Activated CD8-positive, alpha-beta memory T cell treated with anti-CD3 and anti-CD28 coated beads, Interleukin-2, amount 50 U/mL, for 48 hours (primary cell): ENCODE measurements around the gene ZNF71.
A peak's percentile ranks its signal among the peaks of the same experiment; 100 is the strongest.

Experiments
- DNase-seq: peaks from one replicate; pipeline ENCODE4 v3.0.0-alpha.2; 2020

Gene ZNF71

DNA sequence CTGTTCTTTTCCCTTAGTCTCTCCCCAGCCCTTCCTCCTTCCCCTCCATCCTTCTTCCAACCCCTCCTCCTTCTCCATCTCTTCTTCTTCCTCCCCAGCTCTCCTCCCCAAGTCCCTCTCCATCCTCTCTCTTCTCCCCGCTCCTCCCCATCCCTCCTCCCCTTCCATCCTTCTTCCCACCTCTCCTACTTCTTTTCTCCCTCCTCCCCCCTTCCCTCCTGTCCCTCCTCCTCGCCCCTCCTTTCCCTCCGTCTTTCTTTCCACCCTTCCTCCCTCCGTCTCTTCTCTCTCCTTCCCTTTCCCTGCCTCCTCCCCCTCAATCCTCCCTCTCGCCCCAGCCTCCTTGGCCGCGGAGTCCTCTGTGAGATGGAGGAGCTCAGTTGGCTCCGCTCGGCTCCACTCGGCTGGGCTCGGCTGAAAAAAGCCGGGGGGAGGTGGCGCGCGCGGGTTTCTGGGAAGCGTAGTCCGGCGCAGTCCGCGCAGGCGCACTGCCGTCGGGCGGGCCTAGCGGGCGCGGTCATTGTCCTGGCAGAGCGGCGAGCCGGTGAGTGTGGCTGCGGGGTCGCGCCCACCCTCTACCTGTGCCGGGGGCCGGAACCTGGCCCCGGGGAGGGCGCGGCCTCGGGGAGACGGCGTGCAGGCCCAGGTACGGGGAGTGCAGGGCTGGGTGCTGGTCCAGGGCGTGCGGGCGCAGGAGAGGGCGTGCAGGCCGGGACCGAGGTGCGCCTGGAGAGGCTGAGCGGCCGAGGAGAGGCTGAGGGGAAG lies at the start of gene ZNF71:
ZNF71 (plus strand) TSS at position 520 of the 765 bp plus-strand sequence. CDS start 6,257 bp downstream, outside the sequence.
- peak; percentile 94 for DNase-seq

DNA sequence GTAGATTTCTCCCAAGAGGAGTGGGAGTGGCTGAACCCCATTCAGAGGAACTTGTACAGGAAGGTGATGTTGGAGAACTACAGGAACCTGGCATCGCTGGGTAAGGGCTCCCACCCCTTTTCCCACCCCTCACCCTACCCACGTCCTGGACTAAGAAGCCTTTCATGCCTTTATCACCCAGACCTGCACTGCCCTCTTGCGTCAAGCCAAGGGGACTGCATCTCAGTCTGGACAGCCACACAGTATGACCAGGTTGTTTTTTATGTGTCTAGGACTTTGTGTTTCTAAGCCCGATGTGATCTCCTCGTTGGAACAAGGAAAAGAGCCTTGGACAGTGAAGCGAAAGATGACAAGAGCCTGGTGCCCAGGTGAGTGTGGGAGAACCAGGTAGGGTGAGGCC lies 47.6 kb upstream of the ZNF71 start:
- DNase-seq = no peak

DNA sequence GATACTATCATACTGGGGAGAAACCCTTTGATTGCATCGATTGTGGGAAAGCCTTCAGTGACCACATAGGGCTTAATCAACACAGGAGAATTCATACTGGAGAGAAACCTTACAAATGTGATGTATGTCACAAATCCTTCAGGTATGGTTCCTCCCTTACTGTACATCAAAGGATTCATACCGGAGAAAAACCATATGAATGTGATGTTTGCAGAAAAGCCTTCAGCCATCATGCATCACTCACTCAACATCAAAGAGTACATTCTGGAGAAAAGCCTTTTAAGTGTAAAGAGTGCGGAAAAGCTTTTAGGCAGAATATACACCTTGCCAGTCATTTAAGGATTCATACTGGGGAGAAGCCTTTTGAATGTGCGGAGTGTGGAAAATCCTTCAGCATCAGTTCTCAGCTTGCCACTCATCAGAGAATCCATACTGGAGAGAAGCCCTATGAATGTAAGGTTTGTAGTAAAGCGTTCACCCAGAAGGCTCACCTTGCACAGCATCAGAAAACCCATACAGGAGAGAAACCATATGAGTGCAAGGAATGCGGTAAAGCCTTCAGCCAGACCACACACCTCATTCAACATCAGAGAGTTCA lies 40.7 kb upstream of the ZNF71 start:
- DNase-seq = no peak

DNA sequence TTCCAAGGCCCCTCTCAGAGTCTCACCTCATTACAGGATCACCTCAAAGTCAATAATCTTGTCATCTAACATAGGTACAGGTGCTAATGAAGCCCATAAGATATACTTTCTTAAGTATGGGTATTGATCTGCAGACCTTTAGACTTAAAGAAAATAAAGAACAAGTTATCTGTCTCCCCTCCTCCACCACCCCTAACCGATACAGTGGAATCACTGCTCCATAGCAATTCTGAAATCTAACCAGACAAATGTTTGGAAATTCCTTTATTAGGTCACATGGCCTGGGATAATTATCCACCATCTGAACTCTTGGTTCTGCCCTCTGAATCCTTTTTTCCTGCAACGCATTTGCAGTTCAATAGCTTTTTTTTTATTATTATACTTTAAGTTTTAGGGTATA lies 32.3 kb upstream of the ZNF71 start:
- no peak for DNase-seq

DNA sequence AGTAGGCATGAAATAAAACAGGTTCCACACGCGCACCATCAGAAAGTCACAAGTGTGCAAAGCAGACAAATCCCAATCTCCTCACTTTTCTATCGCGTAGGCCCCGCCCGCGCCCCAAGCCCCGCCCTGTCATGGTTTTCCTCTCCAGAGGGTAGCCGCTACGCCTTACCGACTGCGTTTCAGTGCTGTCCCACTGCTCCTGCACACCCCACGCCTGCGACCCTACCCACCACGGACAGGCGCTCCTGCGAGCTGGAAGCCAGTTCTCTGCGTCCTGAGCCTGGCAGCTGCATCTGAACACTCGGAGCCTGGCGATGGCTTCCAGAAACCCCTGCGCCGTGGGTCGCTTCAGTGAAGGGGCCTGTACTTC lies 28.2 kb upstream of the ZNF71 start:
- DNase-seq = no peak

DNA sequence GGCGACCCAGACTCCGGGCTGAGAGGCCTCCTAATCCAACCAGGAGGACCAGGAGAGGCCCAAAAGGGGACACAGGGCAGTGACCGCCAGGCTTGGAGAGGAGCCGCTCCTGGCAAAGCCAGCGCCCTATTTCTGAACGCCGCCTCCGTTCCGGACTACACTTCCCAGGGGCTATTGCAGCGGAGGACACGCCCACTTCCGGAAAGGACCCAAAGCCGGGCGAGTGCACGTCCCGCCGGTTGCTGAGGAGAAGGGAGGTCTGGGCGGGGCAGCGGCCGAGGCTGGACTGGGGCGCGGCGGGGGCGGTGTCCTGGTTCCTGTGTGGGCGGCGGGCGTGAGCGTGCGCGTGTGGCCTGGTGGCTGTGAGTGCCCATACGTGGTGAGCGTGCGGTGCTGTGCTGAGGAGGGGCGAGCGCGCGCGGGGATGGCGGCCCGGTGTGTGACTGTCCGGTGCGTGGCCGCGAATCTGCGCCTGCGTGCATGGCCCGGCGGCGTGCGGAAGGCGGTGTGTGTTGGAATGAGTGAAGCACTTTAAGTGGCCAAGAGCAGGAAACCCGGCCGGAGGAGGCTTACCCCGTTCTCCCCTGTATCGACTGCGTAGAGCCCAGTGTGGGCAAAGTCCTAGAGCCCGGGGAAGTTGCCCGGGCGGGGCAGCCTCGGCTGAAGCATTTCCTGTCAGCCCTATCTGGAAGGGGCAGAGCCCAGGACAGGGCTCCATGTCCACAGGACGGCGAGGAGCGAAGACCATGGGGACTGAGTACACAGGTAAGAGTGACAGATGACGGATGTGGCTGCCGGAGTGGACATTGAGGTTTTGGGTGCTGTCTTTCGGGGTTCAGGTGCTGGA lies 27.6 kb upstream of the ZNF71 start, which contains the start of gene ZNF470:
ZNF470 (plus strand) TSS at position 195 of the 847 bp plus-strand sequence. CDS start 2,844 bp downstream, outside the sequence.
- DNase-seq = peak; percentile 90

DNA sequence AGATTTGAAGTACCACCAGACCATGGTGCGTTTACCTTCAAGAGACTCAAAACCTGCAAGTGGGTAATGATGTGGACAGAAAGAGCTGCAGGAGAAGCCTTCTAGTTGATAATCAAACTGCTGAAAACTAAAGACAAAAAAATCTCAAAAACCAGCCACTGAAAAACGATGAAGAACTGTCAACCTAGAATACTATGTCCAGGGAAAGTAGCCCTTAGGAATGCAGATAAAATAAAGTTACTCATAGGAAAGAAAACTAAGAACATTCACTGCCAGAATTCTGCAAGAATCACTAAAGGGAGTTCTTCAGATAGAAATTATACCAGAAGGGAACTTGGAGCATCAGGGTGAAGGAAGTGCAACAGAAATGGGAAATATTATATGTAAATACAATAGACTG lies 22.5 kb upstream of the ZNF71 start:
- no peak for DNase-seq

DNA sequence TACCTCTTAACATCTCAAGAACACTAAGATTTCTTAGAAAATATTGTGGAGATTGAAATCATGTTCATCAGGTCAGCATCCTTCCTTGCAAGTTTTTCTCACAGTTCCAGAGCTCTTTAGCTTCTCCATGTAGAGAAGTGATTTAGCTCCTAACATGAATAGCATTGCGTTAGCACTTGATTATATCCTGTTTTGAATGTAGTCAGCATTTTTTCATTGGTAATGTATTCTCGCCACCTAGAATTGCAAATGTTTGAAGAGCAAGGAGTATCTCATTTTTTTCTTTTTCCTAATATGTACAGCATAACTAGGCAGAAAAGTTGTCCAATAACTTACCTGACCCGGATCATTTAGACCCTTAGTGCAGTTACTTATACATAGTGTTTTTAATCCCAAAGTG lies 21.2 kb upstream of the ZNF71 start:
- DNase-seq = no peak

DNA sequence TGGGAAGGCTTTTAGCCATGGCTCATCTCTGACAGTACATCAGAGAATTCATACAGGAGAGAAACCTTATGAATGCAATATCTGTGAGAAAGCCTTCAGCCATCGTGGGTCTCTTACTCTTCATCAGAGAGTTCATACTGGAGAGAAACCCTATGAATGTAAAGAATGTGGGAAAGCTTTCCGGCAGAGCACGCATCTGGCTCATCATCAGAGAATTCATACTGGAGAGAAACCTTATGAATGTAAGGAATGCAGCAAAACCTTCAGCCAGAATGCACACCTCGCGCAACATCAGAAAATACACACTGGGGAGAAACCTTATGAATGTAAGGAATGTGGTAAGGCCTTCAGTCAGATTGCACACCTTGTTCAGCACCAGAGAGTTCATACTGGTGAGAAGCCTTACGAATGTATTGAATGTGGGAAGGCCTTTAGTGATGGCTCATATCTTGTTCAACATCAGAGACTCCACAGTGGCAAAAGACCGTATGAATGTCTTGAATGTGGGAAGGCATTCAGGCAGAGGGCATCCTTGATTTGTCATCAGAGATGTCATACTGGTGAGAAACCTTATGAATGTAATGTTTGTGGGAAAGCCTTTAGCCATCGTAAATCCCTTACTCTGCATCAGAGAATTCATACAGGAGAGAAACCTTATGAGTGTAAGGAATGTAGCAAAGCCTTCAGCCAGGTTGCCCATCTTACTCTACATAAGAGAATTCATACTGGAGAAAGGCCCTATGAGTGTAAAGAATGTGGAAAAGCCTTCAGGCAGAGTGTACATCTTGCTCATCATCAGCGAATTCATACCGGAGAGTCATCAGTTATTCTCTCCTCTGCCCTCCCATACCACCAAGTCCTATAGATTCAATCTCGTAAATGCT lies 17.1 kb upstream of the ZNF71 start:
- no peak for DNase-seq

DNA sequence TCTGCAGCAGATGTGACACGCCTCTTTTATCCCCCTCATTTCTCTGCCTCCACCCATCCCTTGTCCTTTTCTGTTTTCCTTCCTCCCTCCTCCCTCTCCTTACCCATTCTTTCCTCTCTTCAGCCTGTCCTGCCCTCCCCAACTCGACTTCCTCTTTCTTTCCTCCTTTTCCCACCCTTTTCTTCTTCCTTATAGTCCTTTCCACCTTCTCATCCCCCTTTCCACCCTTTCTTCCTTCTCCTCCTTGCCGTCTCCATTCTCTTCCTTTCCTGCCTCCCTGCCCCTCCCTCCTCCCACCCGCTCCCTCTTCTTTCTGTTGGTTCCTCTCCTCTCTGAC lies 688 bp upstream of the ZNF71 start:
- no peak for DNase-seq

DNA sequence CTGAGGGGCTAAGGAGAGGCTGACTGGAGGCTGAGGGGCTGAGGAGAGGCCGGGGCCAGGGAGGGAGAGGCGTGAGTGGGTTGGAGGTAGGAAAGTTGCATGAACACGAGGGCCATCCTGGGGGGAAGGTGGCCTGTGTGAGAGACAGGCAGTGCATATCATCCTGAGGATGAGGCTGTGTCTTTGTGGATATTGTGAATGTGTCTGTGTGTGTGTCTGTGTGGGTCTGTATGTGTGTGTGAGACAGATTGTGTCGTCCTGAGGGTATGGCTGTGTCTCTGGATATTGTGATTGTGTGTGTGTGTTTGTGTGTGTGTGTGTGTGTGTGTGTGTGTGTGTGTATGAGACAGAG lies 422 bp downstream of the ZNF71 start:
- DNase-seq = no peak

DNA sequence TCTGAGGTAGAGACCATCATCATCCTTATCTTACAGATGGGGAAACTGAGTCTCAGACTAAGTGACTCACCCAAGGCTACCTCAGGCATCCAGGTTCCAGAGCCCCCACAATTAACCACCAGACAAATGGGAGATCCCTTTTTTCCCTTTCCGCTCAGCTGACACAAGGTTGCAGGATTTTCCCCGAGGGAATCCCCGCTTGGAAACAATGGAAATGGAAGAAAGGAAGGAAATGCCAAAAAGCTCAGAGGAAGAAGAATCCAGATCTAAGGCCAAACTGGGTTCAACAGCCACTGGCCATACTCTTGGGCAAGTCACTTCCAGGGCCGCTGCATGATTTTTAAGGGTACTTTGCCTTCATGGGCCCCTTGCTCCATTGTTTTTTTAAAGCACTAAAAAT lies 1.6 kb downstream of the ZNF71 start:
- DNase-seq = no peak

DNA sequence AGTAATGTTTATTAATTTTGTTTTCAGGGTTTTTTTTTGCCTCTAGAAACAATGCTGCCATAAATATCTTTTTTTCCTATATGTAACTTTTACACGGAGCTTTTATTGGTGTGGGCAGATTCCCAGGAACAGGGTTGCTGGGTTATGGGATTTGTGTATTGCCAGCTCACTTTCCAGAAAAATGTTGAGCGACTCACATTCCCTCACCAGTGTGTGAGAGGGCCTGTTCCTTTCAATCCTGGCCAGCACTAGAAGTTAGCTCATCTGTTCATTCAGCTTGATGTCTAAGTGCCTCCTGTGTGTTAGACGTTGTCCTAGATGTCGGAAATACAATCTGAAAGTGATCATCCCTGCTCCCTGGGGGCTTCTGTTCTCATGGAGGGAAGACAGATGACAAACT lies 2.6 kb downstream of the ZNF71 start:
- no peak for DNase-seq

DNA sequence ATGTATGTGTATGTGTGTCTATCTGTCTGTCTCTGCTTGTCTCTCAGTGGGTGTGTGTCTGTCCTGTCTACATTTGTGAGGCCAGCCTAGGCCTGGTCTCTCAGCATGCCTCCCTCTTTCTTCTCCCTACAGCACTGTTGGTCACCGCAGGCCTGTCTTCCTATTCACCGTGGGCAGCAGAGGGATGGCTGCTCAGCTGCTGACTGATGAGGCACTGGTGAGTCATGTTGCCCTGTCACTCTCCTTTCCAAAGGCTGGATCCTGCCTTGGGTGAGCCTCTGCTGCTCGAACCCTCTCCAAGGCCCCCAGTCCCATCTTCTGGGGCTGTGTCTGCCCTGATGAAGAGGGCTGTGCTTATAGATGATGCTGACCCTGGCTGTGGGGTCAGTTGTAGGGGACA lies 6.3 kb downstream of the ZNF71 start:
- no peak for DNase-seq

DNA sequence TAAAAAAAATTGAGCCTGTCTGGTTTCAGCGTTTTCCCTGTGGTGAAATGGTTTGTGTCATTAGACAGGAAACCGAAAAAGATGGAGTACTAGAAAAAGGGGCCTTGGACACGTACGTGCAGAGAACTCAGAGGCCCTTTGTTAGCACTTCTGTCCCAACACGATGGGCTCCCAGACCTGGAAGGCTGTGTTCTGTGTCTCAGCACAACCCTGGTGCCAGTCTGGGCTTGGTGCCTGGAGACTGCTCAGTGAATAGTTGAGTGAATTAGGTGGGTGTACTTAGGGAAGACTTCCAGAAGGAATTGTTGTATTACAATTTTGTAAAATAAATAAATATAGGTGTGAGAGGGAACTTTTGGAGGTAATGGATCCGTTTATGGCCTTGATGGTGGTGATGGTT lies 8.7 kb downstream of the ZNF71 start:
- DNase-seq = no peak

DNA sequence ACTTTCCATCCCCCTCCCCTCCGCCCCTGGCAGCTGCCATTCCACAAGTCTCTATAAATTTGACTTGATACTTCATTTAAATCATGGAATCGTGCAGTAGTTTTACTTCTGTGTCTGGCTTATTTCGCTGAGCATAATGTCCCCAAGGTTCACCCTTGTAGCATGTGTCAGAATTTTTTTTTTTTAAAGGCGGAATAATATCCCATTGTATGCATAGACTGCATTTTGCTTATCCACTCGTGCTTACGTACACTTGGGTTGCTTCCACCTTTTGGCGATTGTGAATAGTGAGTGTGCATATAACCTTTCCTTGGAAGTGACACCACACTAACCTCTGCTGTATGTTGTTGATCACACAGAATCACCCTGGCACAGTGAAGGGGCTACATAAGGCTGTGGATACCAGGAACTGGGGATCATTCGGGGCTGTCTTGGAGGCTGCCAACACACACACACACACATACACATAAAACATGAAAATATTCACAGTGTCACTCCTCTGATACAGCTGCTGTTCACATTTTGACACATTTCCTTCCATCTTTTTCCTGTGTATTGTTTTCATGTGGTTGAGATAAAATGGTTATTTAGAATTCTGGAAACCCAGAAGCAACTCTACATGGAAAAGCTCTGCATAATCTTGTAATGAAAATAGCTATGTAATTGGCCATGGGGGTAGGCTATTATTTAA lies 13.3 kb downstream of the ZNF71 start:
- DNase-seq = no peak

DNA sequence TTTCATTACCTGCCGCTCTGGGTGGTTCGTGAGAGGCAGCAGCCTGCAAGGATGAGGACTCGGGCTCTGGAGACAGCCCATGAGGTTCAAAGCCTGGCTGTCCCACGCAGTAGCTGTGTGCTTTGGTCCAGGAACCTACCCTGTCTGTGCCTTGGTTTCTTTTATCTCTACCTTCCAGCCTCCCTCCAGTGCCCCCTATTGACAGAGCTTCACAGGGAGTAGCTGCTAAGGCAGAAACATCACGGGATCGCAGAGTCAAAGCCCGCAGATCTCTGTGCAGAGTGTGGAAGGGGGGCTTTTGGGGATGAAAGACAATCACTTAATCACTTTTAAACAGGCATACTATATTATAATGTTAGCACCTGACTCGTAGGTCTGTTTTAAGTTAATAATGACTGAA lies 16.2 kb downstream of the ZNF71 start:
- DNase-seq = no peak

DNA sequence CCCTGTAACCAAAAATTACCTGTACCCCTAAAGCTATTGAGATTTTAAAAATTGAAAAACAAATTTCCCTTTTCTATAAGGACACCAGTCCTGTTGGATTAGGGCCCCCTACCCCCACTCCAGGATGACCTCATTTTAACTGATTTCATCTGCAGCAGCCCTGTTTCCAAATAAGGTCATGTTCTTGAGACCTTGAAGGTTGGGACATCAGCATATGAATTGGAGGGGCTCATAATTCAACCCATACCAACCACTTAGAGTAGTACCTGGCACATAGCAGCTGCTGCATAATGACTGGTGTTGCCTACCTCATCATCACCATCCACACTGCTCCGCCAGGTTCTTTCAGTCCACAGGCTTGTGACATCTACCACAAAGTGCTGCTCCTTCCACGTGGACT lies 17.6 kb downstream of the ZNF71 start:
- DNase-seq = no peak

DNA sequence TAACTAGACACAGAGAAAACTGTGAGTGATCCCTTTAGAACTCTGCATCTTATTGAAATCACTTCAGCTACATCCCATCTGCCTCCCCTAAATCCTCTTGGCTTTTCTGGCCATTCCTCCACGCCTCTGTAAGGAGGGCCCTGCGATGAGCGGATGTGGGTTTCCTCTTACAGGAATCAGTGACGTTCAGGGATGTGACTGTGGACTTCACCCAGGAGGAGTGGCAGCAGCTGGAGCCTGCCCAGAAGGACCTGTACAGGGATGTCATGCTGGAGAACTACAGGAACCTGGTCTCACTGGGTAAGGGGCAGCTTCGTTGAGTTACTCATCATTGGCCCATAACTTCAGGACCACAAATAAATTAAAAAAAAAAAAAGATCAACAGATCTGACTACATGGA lies 18.5 kb downstream of the ZNF71 start:
- DNase-seq = no peak

DNA sequence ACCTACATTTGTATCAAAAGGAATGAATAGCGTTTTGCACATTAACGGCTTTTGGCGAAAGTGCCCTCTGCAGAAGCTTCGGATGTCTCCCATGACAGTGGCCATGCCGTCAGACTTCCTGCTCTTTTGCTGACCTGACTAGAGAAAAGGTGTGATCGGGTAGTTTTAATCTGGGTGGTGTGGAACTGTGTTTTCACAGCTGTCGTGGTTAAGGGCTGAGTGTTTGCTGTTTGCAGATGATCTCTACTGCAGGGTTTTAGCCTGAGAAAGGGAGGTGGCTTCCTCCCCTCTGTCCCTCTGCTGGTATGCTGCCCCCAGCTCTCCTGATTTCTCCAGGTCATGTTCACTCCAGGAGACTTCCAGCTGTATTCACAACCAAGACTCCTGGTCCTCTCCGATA lies 22.4 kb downstream of the ZNF71 start:
- no peak for DNase-seq

DNA sequence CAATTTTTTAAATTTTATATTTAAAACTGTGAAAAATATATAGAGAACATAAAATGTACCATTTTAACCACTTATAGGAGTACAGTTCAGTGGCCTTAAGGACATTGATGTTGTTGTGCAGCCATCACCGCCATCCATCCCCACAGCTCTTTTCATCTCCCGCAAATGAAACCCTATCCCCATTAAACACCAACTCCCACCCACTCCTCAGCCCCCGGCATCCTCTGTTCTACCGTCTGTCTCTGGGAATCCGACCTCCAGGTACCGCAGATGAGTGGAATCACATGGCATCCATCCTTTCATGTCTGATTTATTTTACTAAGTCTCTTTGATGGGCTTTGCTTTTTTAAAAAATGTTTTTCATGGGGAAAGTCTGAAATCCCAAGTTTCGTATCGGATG lies 24.0 kb downstream of the ZNF71 start:
- DNase-seq = no peak

DNA sequence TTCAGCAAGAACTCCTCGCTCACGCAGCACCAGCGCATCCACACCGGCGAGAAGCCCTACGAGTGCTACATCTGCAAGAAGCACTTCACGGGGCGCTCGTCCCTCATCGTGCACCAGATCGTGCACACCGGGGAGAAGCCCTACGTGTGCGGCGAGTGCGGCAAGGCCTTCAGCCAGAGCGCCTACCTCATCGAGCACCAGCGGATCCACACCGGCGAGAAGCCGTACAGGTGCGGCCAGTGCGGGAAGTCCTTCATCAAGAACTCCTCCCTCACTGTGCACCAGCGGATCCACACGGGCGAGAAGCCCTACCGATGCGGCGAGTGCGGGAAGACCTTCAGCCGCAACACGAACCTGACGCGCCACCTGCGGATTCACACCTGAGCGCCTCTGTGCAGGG lies 27.3 kb downstream of the ZNF71 start:
- no peak for DNase-seq

DNA sequence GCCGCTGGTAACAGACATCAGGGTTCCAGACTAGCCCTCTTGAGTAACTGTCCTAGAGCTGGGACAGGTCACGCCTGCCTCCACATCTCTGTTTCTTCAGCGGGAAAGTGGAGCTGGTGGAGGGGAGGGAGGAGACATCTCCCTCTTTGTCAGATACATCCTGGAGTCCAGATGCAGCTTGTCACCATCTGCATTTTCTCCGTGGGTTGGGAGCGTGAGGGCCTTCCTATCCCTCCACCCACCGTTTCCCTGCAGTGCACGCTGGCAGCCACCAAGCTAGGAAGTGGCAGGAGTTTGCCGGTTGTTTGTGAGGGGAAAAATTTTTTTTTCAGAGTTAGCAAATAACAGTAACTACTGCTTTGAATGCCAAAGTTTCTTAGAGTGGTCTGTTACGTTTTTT lies 27.9 kb downstream of the ZNF71 start:
- no peak for DNase-seq
